H1 (cell line): Measurements from ENCODE around the gene IGLL5. TPM values are rescaled to one million over a fixed set of nuclear protein-coding genes. Genes with fewer than 3 reads are reported as not detected.

ENCODE experiments used
- HDAC2 ChIP-seq, 2 experiments: fragments of 300-600 bp in 1 of 2; sonication (generic) in 1 of 2; IDR thresholded peaks; 2 replicates each; pipeline ENCODE4 v1.6.1; 2011 to 2012; ENCODE audit warnings: low read depth in 2 of 2, low read length in 2 of 2, mild to moderate bottlenecking in 2 of 2, moderate library complexity in 2 of 2, borderline replicate concordance in 1 of 2, inconsistent platforms in 1 of 2
- HDAC6 ChIP-seq: IDR thresholded peaks from one replicate; pipeline ENCODE4 v1.7.1; 2012; ENCODE audit warnings: low read depth, mild to moderate bottlenecking, inconsistent platforms, low read length, moderate library complexity
- KDM4A ChIP-seq: IDR thresholded peaks from one replicate; pipeline ENCODE4 v1.7.1; 2012; ENCODE audit warnings: low read depth, mild to moderate bottlenecking, moderate library complexity, low read length, inconsistent platforms; ENCODE audit not compliant: severe bottlenecking
- SP1 ChIP-seq: IDR thresholded peaks from 2 replicates; pipeline ENCODE4 v1.6.1; 2011; ENCODE audit warnings: low read depth, low read length
- TAF1 ChIP-seq: IDR thresholded peaks from 2 replicates; pipeline ENCODE4 v1.6.1; 2011; ENCODE audit warnings: mild to moderate bottlenecking, low read depth, low read length
- TAF7 ChIP-seq: optimal IDR thresholded peaks from 2 replicates; pipeline ENCODE3; 2011; ENCODE audit warnings: low read depth, mild to moderate bottlenecking, inconsistent platforms, low read length, moderate library complexity, borderline replicate concordance
- polyA plus RNA-seq, 7 experiments: library from polyadenylated mRNA; depleted of rRNA in 3 of 7; stranded (reverse) in 5 of 7; unstranded in 2 of 7; fragments of >200 nt in 5 of 7; fragments of 200-250 nt in 2 of 7; gene quantifications; 1 replicate in 5 of 7; 2 replicates in 1 of 7; 4 replicates in 1 of 7; pipeline versions ENCODE4 v1.2.1 to v1.2.3, GENCODE V29; 2011 to 2013; ENCODE audit warnings: missing spikeins in 2 of 7, mixed read lengths in 2 of 7
- total RNA-seq: library from RNA; stranded (reverse); fragmentation: NEBNext Ultra II Directional; extraction: Animal tissue kit (Norgen Biotek cat#: 25700); gene quantifications from 2 replicates; pipeline ENCODE4 v1.2.1, GENCODE V29; 2021

The IGLL5 gene
- total and polyA plus RNA-seq, 2 of the 8 experiments (the other 6 are each of a cell fraction or from before 2014, with no cell fraction given) = not detected

DNA sequence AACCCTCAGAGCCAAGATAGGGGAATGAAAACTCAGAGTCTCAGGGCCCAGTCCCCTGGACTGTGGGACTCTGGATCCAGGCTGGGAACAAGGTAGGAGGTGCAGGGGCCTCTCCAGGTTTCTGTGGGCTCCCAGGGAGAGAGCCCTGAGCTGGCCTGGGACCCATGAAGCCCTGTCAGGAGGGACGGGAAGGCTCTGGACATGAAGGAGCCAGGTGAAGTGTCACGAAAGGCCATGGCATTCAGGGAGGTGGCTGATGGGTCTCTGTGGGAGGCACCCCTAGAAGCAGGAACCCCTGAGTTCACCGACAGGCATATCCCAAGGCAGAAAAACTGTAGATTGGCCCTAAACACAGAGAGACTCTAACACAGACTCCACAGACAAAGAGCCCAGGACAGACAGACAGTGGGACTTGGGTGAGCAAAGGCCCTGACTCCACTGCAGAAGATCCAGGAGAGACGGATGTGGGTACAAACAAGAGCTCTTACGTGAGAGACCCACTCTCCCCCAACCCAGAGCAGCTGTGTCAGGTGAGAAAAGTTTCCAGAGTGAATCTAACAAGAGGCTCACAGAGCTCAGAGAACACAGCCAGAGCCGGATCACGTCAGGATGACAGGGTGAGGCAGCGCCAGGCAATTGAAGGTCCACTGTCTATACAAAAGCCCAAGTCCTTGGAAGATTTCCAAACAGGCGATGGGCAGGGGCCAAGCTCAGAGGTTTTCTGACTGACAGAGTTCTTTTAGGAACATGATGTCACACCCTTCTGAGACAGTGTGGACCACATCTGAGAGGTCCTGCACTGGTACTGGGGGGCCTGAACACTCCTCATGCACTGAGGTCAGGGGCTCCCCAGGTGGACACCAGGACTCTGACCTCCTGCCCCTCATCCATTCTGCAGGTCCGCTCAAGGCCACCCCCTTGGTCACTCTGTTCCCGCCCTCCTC, 27.4 kb downstream of the IGLL5 start (continued):
- TF ChIP-seq HDAC2 (IDR thresholded peaks at IDR 0.05; ENCODE audit: borderline replicate concordance in 1 of 2, low read depth in 2 of 2, low read length in 2 of 2) = no peak
- no peak for TF ChIP-seq TAF1
- TF ChIP-seq KDM4A = no peak
- no peak for TF ChIP-seq SP1
- no peak for TF ChIP-seq TAF7
- no peak for TF ChIP-seq HDAC6
